GM19351 (cell line): ENCODE results near the gene AFF2.
"Not testable (repeated sequence)": the region's sequence is repeated elsewhere in the genome, so short reads cannot be mapped to it uniquely, and the experiment has no call there.

ENCODE experiments used
- ATAC-seq: cut with Tn5 transposase; IDR thresholded peaks from one replicate; pipeline ENCODE4 v1.9.1; 2021; ENCODE audit warnings: mild to moderate bottlenecking, moderate library complexity; ENCODE audit not compliant: unreplicated experiment

The AFF2 gene

GRCh38 chrX:148632444-148632843 lies 132.0 kb downstream of the AFF2 start:
- no peak for ATAC-seq

GRCh38 chrX:148633218-148633908 lies 132.9 kb downstream of the AFF2 start:
- ATAC-seq: no peak

- ATAC-seq: no peak
Observed at GRCh38 chrX:148634591-148634990, 134.2 kb downstream of the AFF2 start.

GRCh38 chrX:148643460-148643859 lies 143.0 kb downstream of the AFF2 start:
- no peak for ATAC-seq

- ATAC-seq: no peak
Observed at GRCh38 chrX:148647651-148648050, 147.2 kb downstream of the AFF2 start.

GRCh38 chrX:148649145-148649795 lies 148.9 kb downstream of the AFF2 start:
- no peak for ATAC-seq

GRCh38 chrX:148658115-148658730 lies 157.8 kb downstream of the AFF2 start:
- no peak for ATAC-seq

- ATAC-seq: no peak
Observed at GRCh38 chrX:148659481-148659880, 159.1 kb downstream of the AFF2 start.

- no peak for ATAC-seq
Observed at GRCh38 chrX:148661035-148661434, 160.6 kb downstream of the AFF2 start.

- no peak for ATAC-seq
Observed at GRCh38 chrX:148662014-148662413, 161.6 kb downstream of the AFF2 start.

- no peak for ATAC-seq
Observed at GRCh38 chrX:148664171-148664570, 163.8 kb downstream of the AFF2 start.

- ATAC-seq: no peak
Observed at GRCh38 chrX:148664995-148665394, 164.6 kb downstream of the AFF2 start.

GRCh38 chrX:148669175-148669574 lies 168.8 kb downstream of the AFF2 start:
- not testable (repeated sequence) for ATAC-seq

GRCh38 chrX:148670277-148670676 lies 169.9 kb downstream of the AFF2 start:
- ATAC-seq: peak; percentile 79

GRCh38 chrX:148672517-148672916 lies 172.1 kb downstream of the AFF2 start:
- ATAC-seq: no peak

GRCh38 chrX:148681605-148682004 lies 181.2 kb downstream of the AFF2 start:
- no peak for ATAC-seq

GRCh38 chrX:148682206-148682605 lies 181.8 kb downstream of the AFF2 start:
- ATAC-seq: no peak

- no peak for ATAC-seq
Observed at GRCh38 chrX:148691456-148691855, 191.0 kb downstream of the AFF2 start.

GRCh38 chrX:148695255-148695654 lies 194.8 kb downstream of the AFF2 start:
- no peak for ATAC-seq

- no peak for ATAC-seq
Observed at GRCh38 chrX:148698221-148698620, 197.8 kb downstream of the AFF2 start.

GRCh38 chrX:148700021-148700420 lies 199.6 kb downstream of the AFF2 start:
- no peak for ATAC-seq

- no peak for ATAC-seq
Observed at GRCh38 chrX:148713981-148714380, 213.6 kb downstream of the AFF2 start.
